Fibroblast of the conjunctiva (primary cell): ENCODE results near the gene FBP1.
A peak's percentile ranks its signal among the peaks of the same experiment; 100 is the strongest.
"Not testable (repeated sequence)": the region's sequence is repeated elsewhere in the genome, so short reads cannot be mapped to it uniquely, and the experiment has no call there.

ENCODE experiments used
- DNase-seq: peaks from one replicate; pipeline ENCODE4 v3.0.0-alpha.2; 2010; ENCODE audit warnings: low read depth

FBP1 gene

GRCh38 chr9:94613003-94613402 lies 26.3 kb downstream of the FBP1 start:
- DNase-seq: no peak

- no peak for DNase-seq
Observed at GRCh38 chr9:94612071-94612470, 27.2 kb downstream of the FBP1 start.

GRCh38 chr9:94611638-94612068 lies 27.7 kb downstream of the FBP1 start:
- no peak for DNase-seq

GRCh38 chr9:94610181-94610606 lies 29.1 kb downstream of the FBP1 start:
- DNase-seq: no peak

- DNase-seq: no peak
Observed at GRCh38 chr9:94607423-94607691, 32.0 kb downstream of the FBP1 start.

- DNase-seq: no peak
Observed at GRCh38 chr9:94606646-94607422, 32.5 kb downstream of the FBP1 start.

GRCh38 chr9:94603259-94604160 lies 35.8 kb downstream of the FBP1 start:
- DNase-seq: peak; percentile 47

GRCh38 chr9:94602666-94603065 lies 36.7 kb downstream of the FBP1 start:
- DNase-seq: no peak

- no peak for DNase-seq
Observed at GRCh38 chr9:94600715-94601114, 38.6 kb downstream of the FBP1 start.

- no peak for DNase-seq
Observed at GRCh38 chr9:94600258-94600657, 39.1 kb downstream of the FBP1 start.

- DNase-seq: no peak
Observed at GRCh38 chr9:94599102-94599501, 40.2 kb downstream of the FBP1 start.

GRCh38 chr9:94593459-94594345 lies 45.6 kb downstream of the FBP1 start, which contains the start of gene FBP2:
Gene FBP2 (minus strand): TSS chr9:94593824. CDS start chr9:94593726, 98 bp downstream.
- no peak for DNase-seq

- DNase-seq: not testable (repeated sequence)
Observed at GRCh38 chr9:94592683-94593082, 46.6 kb downstream of the FBP1 start.

- no peak for DNase-seq
Observed at GRCh38 chr9:94591876-94592275, 47.4 kb downstream of the FBP1 start.

GRCh38 chr9:94591046-94591545 lies 48.2 kb downstream of the FBP1 start:
- DNase-seq: not testable (repeated sequence)

GRCh38 chr9:94588681-94589080 lies 50.6 kb downstream of the FBP1 start:
- no peak for DNase-seq

- no peak for DNase-seq
Observed at GRCh38 chr9:94586814-94587213, 52.5 kb downstream of the FBP1 start.

- no peak for DNase-seq
Observed at GRCh38 chr9:94586316-94586715, 53.0 kb downstream of the FBP1 start.

GRCh38 chr9:94584555-94584954 lies 54.8 kb downstream of the FBP1 start:
- DNase-seq: no peak

GRCh38 chr9:94581728-94582127 lies 57.6 kb downstream of the FBP1 start:
- DNase-seq: no peak

GRCh38 chr9:94577571-94577970 lies 61.7 kb downstream of the FBP1 start:
- DNase-seq: no peak

- no peak for DNase-seq
Observed at GRCh38 chr9:94577036-94577435, 62.3 kb downstream of the FBP1 start.
